DOHH2 (cell line): ENCODE results near the gene PLCE1.

Source experiments
- H3F3A ChIP-seq: fragments of 200-600 bp; sonication (generic), shearing (Covaris generic); 2 replicates; pipeline ENCODE4 v1.6.0; 2016; ENCODE audit warnings: antibody characterized with exemption, mild to moderate bottlenecking; ENCODE audit not compliant: control insufficient read depth, insufficient read depth
- H3K27ac ChIP-seq: fragments of 200-600 bp; sonication (generic); 2 replicates; pipeline ENCODE4 v1.5.1; 2014; ENCODE audit warnings: low read depth, mild to moderate bottlenecking, low read length, moderate library complexity
- H3K27me3 ChIP-seq: fragments of 200-600 bp; sonication (generic); 2 replicates; pipeline ENCODE4 v1.6.1; 2014; ENCODE audit warnings: mild to moderate bottlenecking, low read length, mixed read lengths; ENCODE audit not compliant: control insufficient read depth
- H3K36me3 ChIP-seq: fragments of 200-600 bp; sonication (generic); 2 replicates; pipeline ENCODE4 v1.6.1; 2014; ENCODE audit warnings: mild to moderate bottlenecking, low read length, moderate library complexity, mixed read lengths; ENCODE audit not compliant: control insufficient read depth
- H3K4me1 ChIP-seq: fragments of 200-600 bp; sonication (generic); 2 replicates; pipeline ENCODE4 v1.6.1; 2014; ENCODE audit warnings: mild to moderate bottlenecking, low read length, mixed read lengths; ENCODE audit not compliant: control insufficient read depth
- H3K4me2 ChIP-seq: fragments of 200-600 bp; sonication (generic); 2 replicates; pipeline ENCODE4 v1.6.0; 2014; ENCODE audit warnings: mild to moderate bottlenecking, low read length, moderate library complexity
- H3K4me3 ChIP-seq: fragments of 200-600 bp; sonication (generic); 2 replicates; pipeline ENCODE4 v1.5.1; 2014; ENCODE audit warnings: mild to moderate bottlenecking, low read length, mixed read lengths
- H3K79me2 ChIP-seq: fragments of 200-600 bp; sonication (generic); 2 replicates; pipeline ENCODE4 v1.6.1; 2014; ENCODE audit warnings: mild to moderate bottlenecking, low read length, mixed read lengths; ENCODE audit not compliant: control insufficient read depth
- H3K9me2 ChIP-seq: fragments of 200-600 bp; sonication (generic); replicated peaks from 2 replicates; pipeline ENCODE4 v1.6.1; 2014; ENCODE audit warnings: mild to moderate bottlenecking, low read length, mixed read lengths; ENCODE audit not compliant: control insufficient read depth
- H3K9me3 ChIP-seq: fragments of 200-600 bp; sonication (generic); 2 replicates; pipeline ENCODE4 v1.6.1; 2014; ENCODE audit warnings: antibody characterized with exemption, low read length, mixed read lengths; ENCODE audit not compliant: control insufficient read depth, insufficient read depth
- H4K20me1 ChIP-seq: fragments of 200-600 bp; sonication (generic); 2 replicates; pipeline ENCODE4 v1.6.0; 2014; ENCODE audit warnings: low read depth, mild to moderate bottlenecking, antibody characterized with exemption, low read length, moderate library complexity; ENCODE audit not compliant: control insufficient read depth, insufficient read depth
- CTCF ChIP-seq: fragments of 200-600 bp; sonication (generic); IDR thresholded peaks from one replicate; pipeline ENCODE4 v1.5.1; 2014; ENCODE audit warnings: antibody characterized with exemption, mild to moderate bottlenecking, low read depth, low read length; ENCODE audit not compliant: poor library complexity, severe bottlenecking
- EZH2phosphoT487 ChIP-seq: fragments of 200-600 bp; sonication (generic); IDR thresholded peaks from 2 replicates; pipeline ENCODE4 v1.6.1; 2017; ENCODE audit warnings: borderline replicate concordance, mild to moderate bottlenecking, antibody characterized with exemption, low read length, moderate library complexity, mixed read lengths

The PLCE1 gene

GRCh38 chr10:94029955-94030354 is 36.2 kb downstream of the PLCE1 start:
- no peaks in the 10 kb centered on the region for H3K79me2 ChIP-seq
- H3K9me3 ChIP-seq, result peaks cover 21% of the 10 kb centered on the region
- no peaks in the 10 kb centered on the region; the same call in 1 of the 2 replicates for H3K9me2 ChIP-seq
- H3K27ac ChIP-seq, result no peak overlapping the region
- H3K4me2 ChIP-seq, result no peak overlapping the region
- no peaks in the 10 kb centered on the region for H4K20me1 ChIP-seq
- no peaks in the 10 kb centered on the region; the same call in 1 of the 2 replicates for H3K27me3 ChIP-seq
- H3K36me3 ChIP-seq, result no peaks in the 10 kb centered on the region
- no peaks in the 10 kb centered on the region for H3K4me1 ChIP-seq
- no peaks in the 10 kb centered on the region for H3F3A ChIP-seq
- no peak overlapping the region for H3K4me3 ChIP-seq
- TF ChIP-seq CTCF, result no peak
- no peak for TF ChIP-seq EZH2phosphoT487

GRCh38 chr10:94035982-94036765 is 42.4 kb downstream of the PLCE1 start:
- Histone ChIP-seq H3K9me2 (no peaks in the 10 kb centered on the region; the same call in 1 of the 2 replicates), H3K9me3 (no peaks in the 10 kb centered on the region), H3K4me1 (no peaks in the 10 kb centered on the region), H3K4me2 (no peak overlapping the region), H3K27me3 (no peaks in the 10 kb centered on the region; the same call in 1 of the 2 replicates), H3K4me3 (no peak overlapping the region), H3K27ac (no peak overlapping the region), H3F3A (no peaks in the 10 kb centered on the region), H4K20me1 (no peaks in the 10 kb centered on the region), H3K36me3 (no peaks in the 10 kb centered on the region), H3K79me2 (no peaks in the 10 kb centered on the region)
- no peak for TF ChIP-seq EZH2phosphoT487
- no peak for TF ChIP-seq CTCF

- no peaks in the 10 kb centered on the region for H4K20me1 ChIP-seq
- H3K4me2 ChIP-seq, result no peak overlapping the region
- TF ChIP-seq EZH2phosphoT487 (no peak), CTCF (no peak)
- no peaks in the 10 kb centered on the region for H3K9me3 ChIP-seq
- H3K4me1 ChIP-seq, result peaks cover 4% of the 10 kb centered on the region
- no peaks in the 10 kb centered on the region for H3K9me2 ChIP-seq
- no peak overlapping the region for H3K4me3 ChIP-seq
- H3F3A ChIP-seq, result no peaks in the 10 kb centered on the region
- no peaks in the 10 kb centered on the region for H3K36me3 ChIP-seq
- H3K79me2 ChIP-seq, result no peaks in the 10 kb centered on the region
- H3K27ac ChIP-seq, result no peak overlapping the region
- H3K27me3 ChIP-seq, result no peaks in the 10 kb centered on the region; the same call in 1 of the 2 replicates
These were observed 43.0 kb downstream of the PLCE1 start for GRCh38 chr10:94036766-94037033.
